ENCODE results near the gene PDGFB.

The PDGFB gene

DNA sequence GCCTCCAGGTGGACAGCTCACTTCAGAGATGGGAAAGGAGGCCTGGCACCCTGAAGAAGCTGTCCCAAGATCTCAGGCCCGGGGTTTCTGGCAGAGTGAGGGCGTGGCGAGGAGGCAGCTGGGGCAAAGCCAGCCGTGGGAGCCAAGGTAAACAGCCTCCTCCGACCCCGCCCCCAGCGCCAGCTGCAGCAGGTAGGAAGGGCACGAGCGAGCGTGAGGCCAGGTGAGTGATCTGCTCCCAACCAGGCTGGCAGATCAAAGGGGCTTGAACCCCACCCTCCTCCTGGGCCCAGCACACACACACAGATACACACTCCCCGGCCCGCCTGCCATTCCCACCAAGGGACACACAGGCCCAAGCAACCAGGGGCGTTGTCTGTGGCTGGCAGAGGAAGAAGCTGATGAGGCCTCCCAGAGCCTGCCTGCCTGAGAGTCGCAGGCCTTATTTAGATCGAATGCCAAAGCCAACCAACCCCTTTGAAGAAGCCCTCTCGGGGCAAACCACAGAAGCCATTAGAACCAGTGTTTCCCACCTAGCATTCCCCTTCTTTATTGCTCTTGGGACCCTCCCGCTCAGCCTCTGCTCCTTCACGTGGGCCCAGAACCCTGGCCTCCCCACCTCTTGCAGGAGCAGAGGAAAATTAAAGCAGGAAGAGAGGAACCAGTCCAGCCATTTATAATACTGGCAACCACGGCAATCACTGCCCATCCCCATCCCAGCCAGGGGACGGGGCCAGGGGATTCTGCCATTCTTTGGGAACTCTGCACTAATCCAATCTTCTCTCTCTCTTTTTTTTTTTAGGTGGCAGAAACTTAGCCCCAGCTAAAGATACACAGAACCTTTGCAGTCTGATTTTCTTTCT, 5.0 kb downstream of the PDGFB start:
- DNase-seq (ENCODE audit: low read depth), result no peak

- no peak for DNase-seq (ENCODE audit: low read depth)
Measured at GRCh38 chr22:39238966-39239505, 5.7 kb downstream of the PDGFB start.

GRCh38 chr22:39238561-39238960, 6.2 kb downstream of the PDGFB start:
- DNase-seq (ENCODE audit: low read depth), result no peak

GRCh38 chr22:39238101-39238466, 6.7 kb downstream of the PDGFB start:
- no peak for DNase-seq (ENCODE audit: low read depth)

DNA sequence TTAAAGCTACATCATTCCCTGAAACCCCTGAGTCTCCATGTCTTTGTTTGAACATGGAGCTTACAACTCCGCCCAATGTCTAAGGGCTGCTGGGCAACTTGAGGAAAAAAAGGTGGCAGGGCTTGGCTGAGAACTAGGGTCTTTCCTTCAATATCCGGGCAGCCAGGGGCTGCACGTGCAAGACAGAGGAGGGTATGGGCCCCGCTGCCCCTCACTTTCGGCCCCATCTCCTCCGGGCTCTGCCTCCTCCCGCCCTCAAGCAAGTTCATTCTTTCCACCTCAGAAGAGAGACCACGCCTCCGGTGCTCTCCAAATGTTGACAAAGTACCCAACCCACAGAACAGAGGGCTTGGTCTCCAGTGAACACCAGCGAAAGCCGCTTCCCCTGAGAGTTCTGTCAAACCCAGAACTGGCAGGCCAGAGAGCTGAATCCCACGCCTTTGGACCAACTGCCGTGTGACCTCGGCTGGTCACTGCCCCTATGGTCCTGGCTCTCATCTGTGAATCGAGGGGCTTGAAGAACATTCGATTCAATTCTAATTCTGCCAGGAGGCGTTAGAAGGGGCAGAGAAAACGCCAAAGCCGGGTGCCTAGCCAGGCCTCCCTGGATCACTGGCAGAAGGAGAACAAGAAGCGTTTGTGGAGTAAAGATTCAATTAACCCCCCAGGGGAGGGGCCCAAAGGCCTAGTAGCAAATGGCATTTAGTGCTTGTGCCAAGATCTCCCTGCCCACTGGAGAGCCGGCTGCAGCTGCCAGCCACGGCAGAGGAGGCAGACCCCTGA, 7.3 kb downstream of the PDGFB start:
- DNase-seq (ENCODE audit: low read depth), result no peak

GRCh38 chr22:39236321-39237317, 8.2 kb downstream of the PDGFB start:
- no peak for DNase-seq (ENCODE audit: low read depth)

DNA sequence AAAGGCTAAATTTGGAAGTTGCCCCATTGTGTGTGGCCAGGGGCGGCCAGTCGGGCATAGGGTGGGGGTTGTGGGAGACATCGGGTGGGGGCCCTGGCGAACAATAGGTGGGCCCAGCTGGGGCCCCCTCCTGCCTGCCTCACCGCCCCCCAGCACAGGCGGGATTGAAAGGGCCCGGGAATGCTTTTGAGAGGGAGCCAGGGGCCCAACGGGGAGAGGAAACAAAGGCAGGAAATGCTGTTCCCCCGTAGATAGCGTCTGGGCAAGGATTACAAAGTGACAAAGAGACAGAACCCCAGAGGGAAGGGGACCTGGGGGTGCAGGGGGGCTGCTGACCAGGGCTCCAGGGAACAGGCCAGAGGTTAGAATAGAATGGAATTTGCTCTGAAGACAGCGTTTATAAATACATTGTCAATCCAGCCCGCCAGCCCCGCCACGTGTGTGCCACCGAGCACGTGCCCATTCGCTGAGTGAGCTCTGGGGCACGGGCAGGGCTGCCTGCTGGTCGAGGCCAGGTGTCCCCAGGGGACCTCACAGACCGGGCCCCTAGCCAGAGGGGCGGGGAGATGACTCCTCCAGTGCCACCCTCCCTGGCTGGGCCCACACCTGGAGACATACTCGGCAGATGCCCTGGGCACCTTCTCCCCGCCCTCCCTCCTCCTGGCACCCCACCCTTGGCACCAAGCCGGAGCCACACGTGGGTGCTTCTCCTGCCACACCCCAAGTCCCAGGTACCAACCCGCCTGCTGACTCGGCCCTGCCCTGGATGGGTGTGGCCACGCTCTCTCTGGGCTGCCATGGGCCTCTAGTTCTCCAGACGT, 9.7 kb downstream of the PDGFB start:
- no peak for DNase-seq (ENCODE audit: low read depth)

DNA sequence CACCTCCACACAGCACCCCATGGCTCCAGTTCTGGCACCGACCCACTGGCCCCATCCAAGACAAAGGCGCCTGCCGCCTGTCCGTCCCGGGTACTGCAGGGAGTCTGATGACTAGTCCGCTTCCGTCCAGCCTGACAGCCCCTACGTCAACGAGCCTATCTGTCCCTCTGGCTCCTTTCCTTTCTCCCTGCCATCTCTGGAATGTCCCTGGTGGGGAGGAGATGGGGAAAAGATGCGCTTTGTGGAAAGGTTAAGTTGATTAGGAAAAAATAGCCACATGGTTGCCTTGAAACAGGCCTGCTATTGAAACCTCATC, 10.4 kb downstream of the PDGFB start:
- DNase-seq (ENCODE audit: low read depth), result no peak

GRCh38 chr22:39233710-39234471, 10.9 kb downstream of the PDGFB start:
- no peak for DNase-seq (ENCODE audit: low read depth)

DNA sequence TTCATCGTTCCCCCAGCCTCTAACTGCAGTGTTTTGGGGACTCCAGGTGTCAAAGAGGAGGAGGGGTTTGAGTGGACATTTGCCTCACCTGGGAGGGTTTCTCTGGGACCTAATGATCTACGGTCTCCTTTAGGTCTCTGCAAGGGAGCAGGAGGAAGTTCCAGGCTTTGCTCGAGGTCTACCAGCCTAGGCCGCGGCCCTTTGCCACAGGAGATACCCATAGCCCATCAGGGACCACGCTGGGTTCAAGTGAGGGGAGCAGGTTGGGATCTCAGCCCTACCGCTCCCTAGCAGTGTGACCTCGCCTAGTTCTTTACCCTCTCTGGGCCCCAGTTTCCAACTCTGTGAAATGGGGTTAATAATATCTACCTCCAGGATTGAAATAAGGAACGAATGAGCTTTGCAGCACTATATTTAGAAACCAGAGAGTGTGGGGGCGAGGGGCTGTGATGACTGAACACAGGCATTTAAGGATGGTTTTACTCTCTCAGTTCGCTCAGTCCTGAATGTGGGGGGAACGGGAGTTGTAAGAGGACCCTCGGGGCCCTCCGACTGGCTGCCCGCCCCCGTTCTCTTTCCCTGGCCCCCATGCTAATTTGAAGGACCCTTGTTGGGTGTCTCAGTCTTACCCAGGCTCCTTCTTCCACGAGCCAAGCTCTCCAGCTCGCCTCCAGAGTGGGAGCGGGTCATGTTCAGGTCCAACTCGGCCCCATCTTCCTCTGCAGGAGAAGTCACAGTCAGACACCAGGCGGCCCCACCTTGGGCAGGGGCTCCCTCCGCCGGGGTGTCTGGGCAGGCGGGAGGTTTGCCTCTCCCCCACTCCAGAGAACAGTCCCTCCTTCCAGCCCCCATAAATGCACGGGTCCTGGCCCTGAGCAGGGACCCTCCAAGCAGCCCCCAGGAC, 11.7 kb downstream of the PDGFB start:
- DNase-seq (ENCODE audit: low read depth), result no peak

DNA sequence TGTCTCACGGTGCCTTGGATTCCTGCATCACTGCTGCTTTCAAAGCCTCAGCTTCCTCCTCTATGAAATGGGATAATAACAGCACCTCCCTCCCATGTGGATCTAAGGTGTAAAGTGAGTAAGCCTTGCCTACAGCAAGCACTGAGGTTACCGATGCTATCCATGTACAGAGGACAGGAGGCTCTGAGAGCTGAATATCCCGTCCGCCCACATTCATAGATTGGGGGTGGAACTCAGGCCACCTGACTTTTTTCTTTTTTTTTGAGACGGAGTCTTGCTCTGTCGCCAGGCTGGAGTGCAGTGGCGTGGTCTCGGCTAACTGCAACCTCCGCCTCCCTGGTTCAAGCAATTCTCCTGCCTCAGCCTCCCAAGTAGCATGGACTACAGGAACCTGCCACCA, 12.5 kb downstream of the PDGFB start:
- no peak for DNase-seq (ENCODE audit: low read depth)

- no peak for DNase-seq (ENCODE audit: low read depth)
Measured at GRCh38 chr22:39231197-39231950, 13.4 kb downstream of the PDGFB start.

DNA sequence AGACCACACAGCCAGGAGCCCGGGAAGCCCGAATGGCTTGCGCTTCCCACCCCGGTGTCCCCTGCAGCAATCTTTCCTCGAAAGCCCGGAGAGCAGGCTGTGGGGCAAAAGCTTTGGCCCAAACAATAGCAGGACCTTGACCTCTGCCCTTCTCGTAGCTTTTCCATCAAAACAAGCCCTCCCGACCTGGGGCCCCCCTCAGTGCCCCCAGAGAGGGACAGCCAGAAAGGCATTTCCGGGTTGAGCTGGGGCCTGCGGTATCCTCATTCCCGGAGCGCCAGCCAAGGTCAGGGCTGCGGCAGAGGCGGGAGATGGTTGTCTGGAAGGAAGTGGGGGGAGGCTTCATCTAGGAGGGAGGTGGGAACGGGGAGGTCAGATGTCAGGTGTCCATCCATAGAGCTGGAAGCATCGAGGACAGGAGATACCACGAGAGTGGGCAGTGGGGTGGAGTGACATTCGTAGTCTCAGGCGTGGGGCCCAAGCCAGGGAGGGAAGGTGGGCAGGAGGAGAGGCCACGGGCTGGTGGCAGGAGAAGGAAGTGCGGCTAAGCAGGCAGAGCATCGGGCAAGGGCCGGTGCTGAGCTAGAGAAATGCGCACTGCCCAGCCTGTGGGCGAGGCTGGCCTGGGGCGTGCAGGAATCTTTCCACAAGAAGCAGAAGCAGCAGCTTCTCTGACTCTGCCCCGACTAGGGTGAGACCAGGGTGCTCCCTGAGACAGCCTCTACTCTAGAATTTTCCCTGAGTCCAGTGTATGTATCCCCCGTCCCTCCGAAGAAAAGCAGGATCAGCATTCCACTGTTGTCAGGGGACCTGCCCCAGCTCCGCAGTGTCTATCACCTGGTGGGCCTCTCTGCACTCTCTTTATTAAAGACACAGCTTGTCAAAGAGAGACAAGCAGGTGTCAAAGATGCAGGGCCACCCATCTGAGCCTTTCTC, 14.3 kb downstream of the PDGFB start:
- DNase-seq (ENCODE audit: low read depth), result no peak

DNA sequence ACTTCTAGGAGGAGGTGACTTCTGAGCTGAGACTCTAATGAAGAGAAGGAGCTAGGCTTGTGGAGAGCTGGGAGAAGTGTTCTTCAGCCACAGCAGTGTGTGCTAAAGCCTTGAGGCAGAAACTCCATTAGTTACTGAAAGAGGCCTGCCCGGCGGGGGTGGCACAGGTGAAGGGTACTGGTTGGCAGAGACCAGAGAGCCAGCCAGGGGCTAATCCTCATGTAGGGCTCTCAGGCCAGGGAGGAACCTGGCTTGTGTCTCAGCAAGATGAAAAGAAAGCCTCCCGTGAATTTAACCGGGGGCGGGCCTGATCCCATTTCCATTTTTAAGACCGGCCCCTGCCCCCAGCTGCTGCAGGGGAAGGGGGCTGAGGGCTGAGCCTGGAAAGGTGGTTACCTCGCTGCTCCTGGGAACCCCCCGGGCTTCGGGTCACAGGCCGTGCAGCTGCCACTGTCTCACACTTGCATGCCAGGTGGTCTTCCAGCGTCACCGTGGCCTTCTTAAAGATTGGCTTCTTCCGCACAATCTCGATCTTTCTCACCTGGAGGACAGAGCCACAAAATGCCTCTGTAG, 15.0 kb downstream of the PDGFB start:
- no peak for DNase-seq (ENCODE audit: low read depth)

GRCh38 chr22:39229075-39229474, 15.7 kb downstream of the PDGFB start:
- DNase-seq (ENCODE audit: low read depth), result no peak

DNA sequence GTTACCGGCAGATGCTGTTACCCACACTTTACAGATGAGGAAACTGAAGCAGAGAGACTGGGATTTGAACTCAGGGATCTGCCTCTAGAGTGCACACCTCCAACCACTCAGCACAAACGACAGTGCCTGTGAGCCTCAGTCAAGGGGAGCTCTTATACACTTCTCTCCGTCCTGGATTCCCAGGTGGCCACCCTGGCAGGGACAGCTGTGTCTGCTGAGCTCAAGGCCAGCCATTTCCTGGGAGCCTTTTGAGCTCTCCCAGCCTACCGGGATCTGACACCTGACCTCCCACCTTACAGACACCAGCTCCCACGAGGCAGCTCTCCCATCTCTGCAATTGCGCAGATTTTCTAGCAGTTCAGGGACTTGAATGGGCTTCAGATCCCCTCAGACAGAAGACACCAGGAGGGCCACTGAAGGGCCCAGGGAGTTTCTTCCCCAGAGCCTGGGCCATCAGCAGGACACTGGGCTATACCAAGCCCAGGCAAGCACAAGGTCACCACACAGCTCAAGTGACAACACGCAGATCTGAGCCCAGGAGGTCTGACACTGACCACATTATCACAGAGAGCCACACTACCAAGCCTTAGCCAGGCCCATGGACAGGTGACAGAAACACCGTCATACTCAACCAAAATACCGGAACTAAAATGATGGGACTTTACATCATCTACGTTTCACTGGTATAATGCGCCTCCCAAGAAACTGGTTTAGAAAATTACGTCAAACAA, 17.1 kb downstream of the PDGFB start:
- no peak for DNase-seq (ENCODE audit: low read depth)

Data from activated T-cell treated with anti-CD3 and anti-CD28 coated beads for 48 hours (primary cell).